HCT116 (cell line): ENCODE measurements around the gene ZNF384. TPM values are rescaled to one million over a fixed set of nuclear protein-coding genes. Genes with fewer than 3 reads are reported as not detected.

Source experiments
- ATAC-seq: fragments of 200-7000 bp; cut with Tn5 transposase; 2 replicates; pipeline ENCODE4 v1.9.1; 2020; ENCODE audit warnings: mild to moderate bottlenecking, moderate library complexity
- BruUV-seq: library from RNA; stranded (reverse); fragments of 400-500 nt; replicated peaks from 2 replicates; lab custom pipeline; 2021; lab: Mats Ljungman, UMichigan
- CTCF ChIA-PET: fragments of 300-600 bp; sonication (Branson Sonifier 250); formaldehyde crosslinking; loops from one replicate; lab custom pipeline; 2021; ENCODE audit warnings: antibody characterized with exemption; lab: Charles Lee
- POLR2A ChIA-PET: fragments of 300-600, 350-600 bp; sonication (Branson Sonifier 250); formaldehyde crosslinking; loops from one replicate; lab custom pipeline; 2021; ENCODE audit warnings: antibody characterized with exemption; lab: Charles Lee
- RAD21 ChIA-PET, 2 experiments: fragments of 300-600 bp; sonication (Branson Sonifier 250); formaldehyde crosslinking; loops; one replicate each; lab custom pipeline; 2023; ENCODE audit warnings: low total read pairs in 2 of 2; ENCODE audit not compliant: uncharacterized antibody in 2 of 2, unreplicated experiment in 2 of 2, low non-redundant PET in 1 of 2; lab: Charles Lee
- DNase-seq: peaks from one replicate; pipeline ENCODE4 v3.0.0-alpha.2; 2010; ENCODE audit warnings: low read depth, low spot score
- H2AFZ ChIP-seq: fragments of 200-600 bp; shearing (Covaris generic), sonication (generic); 2 replicates; pipeline ENCODE4 v1.6.1; 2017; ENCODE audit warnings: low read depth, mixed run types, mixed read lengths, antibody characterized with exemption, low read length; ENCODE audit not compliant: poor library complexity, severe bottlenecking
- H3K27ac ChIP-seq: 2 replicates; pipeline ENCODE4 v1.5.1; 2012; ENCODE audit warnings: low read depth, low read length
- H3K27me3 ChIP-seq: fragments of 200-600 bp; sonication (generic); 2 replicates; pipeline ENCODE4 v1.6.1; 2016; ENCODE audit warnings: mixed run types, low read length, mixed read lengths; ENCODE audit not compliant: insufficient read depth
- H3K36me3 ChIP-seq, 2 experiments: fragments of 200-500 bp in 1 of 2; fragments of 200-600 bp in 1 of 2; sonication (Bioruptor generic) in 1 of 2; sonication (generic) in 1 of 2; 2 replicates each; pipeline versions ENCODE4 v1.5.1 to v1.6.1; 2014 to 2016; ENCODE audit warnings: low read length in 2 of 2, inconsistent platforms in 1 of 2, mixed read lengths in 1 of 2, mixed run types in 1 of 2; ENCODE audit not compliant: insufficient read depth in 2 of 2, control insufficient read depth in 1 of 2
- H3K4me1 ChIP-seq, 2 experiments: fragments of 200-600 bp in 1 of 2; sonication (generic) in 1 of 2; 2 replicates each; pipeline versions ENCODE4 v1.5.1 to v1.6.1; 2012 to 2017; ENCODE audit warnings: low read length in 2 of 2, inconsistent platforms in 1 of 2, mild to moderate bottlenecking in 1 of 2, mixed read lengths in 1 of 2, mixed run types in 1 of 2, moderate library complexity in 1 of 2; ENCODE audit not compliant: insufficient read depth in 2 of 2, control insufficient read depth in 1 of 2
- H3K4me2 ChIP-seq: fragments of 200-600 bp; sonication (generic); 2 replicates; pipeline ENCODE4 v1.6.1; 2017; ENCODE audit warnings: mixed run types, low read length, mixed read lengths
- H3K4me3 ChIP-seq, 2 experiments: fragments of 200-600 bp in 1 of 2; sonication (generic) in 1 of 2; replicated peaks in 1 of 2; 2 replicates each; pipeline ENCODE4 v1.5.1; 2011 to 2016; ENCODE audit warnings: low read length in 2 of 2, control low read depth in 1 of 2, low read depth in 1 of 2, mild to moderate bottlenecking in 1 of 2, mixed read lengths in 1 of 2, mixed run types in 1 of 2
- H3K79me2 ChIP-seq: fragments of 200-600 bp; sonication (generic); 2 replicates; pipeline ENCODE4 v1.6.1; 2017; ENCODE audit warnings: mild to moderate bottlenecking, mixed run types, low read length, moderate library complexity, mixed read lengths; ENCODE audit not compliant: insufficient read depth
- H3K9ac ChIP-seq: fragments of 200-600 bp; sonication (generic); 2 replicates; pipeline ENCODE4 v1.6.1; 2016; ENCODE audit warnings: low read length, mixed read lengths
- H3K9me2 ChIP-seq: fragments of 200-600 bp; sonication (generic), shearing (Covaris generic); 2 replicates; pipeline ENCODE4 v1.6.1; 2017; ENCODE audit warnings: mixed run types, mild to moderate bottlenecking, moderate library complexity; ENCODE audit not compliant: insufficient read depth
- H3K9me3 ChIP-seq, 2 experiments: fragments of 200-500 bp in 1 of 2; fragments of 200-600 bp in 1 of 2; sonication (Bioruptor generic) in 1 of 2; sonication (generic) in 1 of 2; 2 replicates each; pipeline ENCODE4 v1.6.1; 2014 to 2017; ENCODE audit warnings: low read length in 2 of 2, mixed read lengths in 2 of 2, inconsistent platforms in 1 of 2, low read depth in 1 of 2, mild to moderate bottlenecking in 1 of 2, mixed run types in 1 of 2, moderate library complexity in 1 of 2; ENCODE audit not compliant: control insufficient read depth in 1 of 2, insufficient read depth in 1 of 2
- H4K20me1 ChIP-seq: fragments of 200-600 bp; sonication (generic), shearing (Covaris generic); 2 replicates; pipeline ENCODE4 v1.6.1; 2017; ENCODE audit warnings: mixed run types, mild to moderate bottlenecking, moderate library complexity; ENCODE audit not compliant: insufficient read depth
- FOSL1 ChIP-seq: IDR thresholded peaks from 2 replicates; pipeline ENCODE4 v1.6.1; 2012; ENCODE audit warnings: low read depth
- TCF7L2 ChIP-seq: IDR thresholded peaks from 2 replicates; pipeline ENCODE4 v1.7.0; 2011; ENCODE audit warnings: borderline replicate concordance, inconsistent platforms; ENCODE audit not compliant: insufficient read depth, insufficient read length; ENCODE audit errors: extremely low read depth
- intact Hi-C: fragments of 100-400 bp; cut with micrococcal nuclease; formaldehyde crosslinking; loops from 2 replicates; pipeline ENCODE4 v1.10.0; 2022
- total RNA-seq: library from RNA; stranded (reverse); gene quantifications from one replicate; pipeline ENCODE4 v1.2.1, GENCODE V29; 2021; ENCODE audit not compliant: unreplicated experiment
- TF ChIP-seq, protein P1 (sequence below): IDR thresholded peaks from 2 replicates; pipeline ENCODE4 v1.6.1; 2011; ENCODE audit warnings: mild to moderate bottlenecking, low read length, moderate library complexity; ENCODE audit not compliant: insufficient replicate concordance; ENCODE audit errors: extremely low read depth
- TF ChIP-seq, protein P2 (sequence below): IDR thresholded peaks from 2 replicates; pipeline ENCODE4 v1.6.1; 2012; ENCODE audit warnings: low read depth
- TF ChIP-seq, protein P3 (sequence below), 3 experiments: fragments of 200-600 bp in 1 of 3; sonication (generic) in 1 of 3; IDR thresholded peaks in 2 of 3; conservative IDR thresholded peaks in 1 of 3; 2 replicates each; pipeline ENCODE4 v1.5.1; 2012 to 2017; ENCODE audit warnings: low read depth in 2 of 3, low read length in 2 of 3, antibody characterized with exemption in 1 of 3, borderline replicate concordance in 1 of 3, control low read depth in 1 of 3, mild to moderate bottlenecking in 1 of 3, mixed read lengths in 1 of 3, mixed run types in 1 of 3, moderate library complexity in 1 of 3; ENCODE audit not compliant: insufficient read depth in 1 of 3

Gene ZNF384
- total RNA-seq, 1 experiment from 2014 or later = 73.4 TPM

DNA sequence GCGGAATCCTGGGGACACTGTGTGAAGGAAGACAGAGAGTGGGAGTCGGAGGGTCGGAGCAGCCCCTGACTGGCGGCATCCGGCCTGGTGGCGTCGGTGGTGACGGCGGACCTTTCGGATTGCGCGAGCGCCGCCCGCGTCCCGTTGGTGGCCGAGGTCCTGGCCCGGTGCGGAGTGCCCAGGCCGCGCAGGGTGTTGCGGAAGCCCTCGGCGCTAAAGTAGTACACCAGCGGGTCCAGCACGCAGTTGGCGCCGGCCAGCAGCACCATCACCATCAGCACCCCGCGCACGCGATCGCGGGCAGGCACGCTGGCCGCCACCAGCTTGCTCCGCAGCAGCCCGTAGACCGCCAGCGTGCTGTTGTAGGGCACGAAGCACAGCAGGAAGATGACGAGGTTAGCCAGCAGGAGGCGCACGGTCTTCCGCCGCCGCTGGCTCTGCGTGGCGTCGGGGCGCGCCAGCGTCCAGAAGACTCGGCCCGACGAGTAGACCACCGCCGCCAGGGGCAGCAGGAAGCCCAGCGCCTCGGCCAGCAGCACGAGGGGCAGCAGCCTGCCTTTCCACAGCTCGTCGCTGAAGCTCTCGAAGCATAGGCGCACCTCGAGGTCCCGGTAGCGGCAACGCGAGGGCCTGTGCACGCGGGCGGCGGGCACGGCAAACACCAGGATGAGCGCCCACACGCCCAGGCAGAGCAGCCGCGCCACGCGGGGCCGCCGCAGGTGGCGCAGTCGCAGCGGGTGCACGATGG lies 68.9 kb downstream of the ZNF384 start:
- ATAC-seq (no peak), DNase-seq (no peak)
- Histone ChIP-seq H3K9ac (no peak overlapping the region), H3K9me3 (no peaks in the 10 kb centered on the region), H3K4me2 (no peak overlapping the region), H3K27me3 (no peaks in the 10 kb centered on the region), H4K20me1 (no peaks in the 10 kb centered on the region), H3K27ac (no peak overlapping the region), H3K36me3 (no peaks in the 10 kb centered on the region), H3K4me3 (no peak overlapping the region), H3K79me2 (no peaks in the 10 kb centered on the region), H3K9me2 (no peaks in the 10 kb centered on the region), H2AFZ (no peak overlapping the region), H3K4me1 (peaks cover 3 to 12% of the 10 kb centered on the region in 2 experiments; a peak in 3 of 4 replicates)
- ChIA-PET CTCF (no interaction called here), POLR2A (no interaction called here), RAD21 (no interaction called here)
- no TSS peak for BruUV-seq
- TF ChIP-seq FOSL1 (no peak), TCF7L2 (no peak)
- TF ChIP-seq, protein P1, sequence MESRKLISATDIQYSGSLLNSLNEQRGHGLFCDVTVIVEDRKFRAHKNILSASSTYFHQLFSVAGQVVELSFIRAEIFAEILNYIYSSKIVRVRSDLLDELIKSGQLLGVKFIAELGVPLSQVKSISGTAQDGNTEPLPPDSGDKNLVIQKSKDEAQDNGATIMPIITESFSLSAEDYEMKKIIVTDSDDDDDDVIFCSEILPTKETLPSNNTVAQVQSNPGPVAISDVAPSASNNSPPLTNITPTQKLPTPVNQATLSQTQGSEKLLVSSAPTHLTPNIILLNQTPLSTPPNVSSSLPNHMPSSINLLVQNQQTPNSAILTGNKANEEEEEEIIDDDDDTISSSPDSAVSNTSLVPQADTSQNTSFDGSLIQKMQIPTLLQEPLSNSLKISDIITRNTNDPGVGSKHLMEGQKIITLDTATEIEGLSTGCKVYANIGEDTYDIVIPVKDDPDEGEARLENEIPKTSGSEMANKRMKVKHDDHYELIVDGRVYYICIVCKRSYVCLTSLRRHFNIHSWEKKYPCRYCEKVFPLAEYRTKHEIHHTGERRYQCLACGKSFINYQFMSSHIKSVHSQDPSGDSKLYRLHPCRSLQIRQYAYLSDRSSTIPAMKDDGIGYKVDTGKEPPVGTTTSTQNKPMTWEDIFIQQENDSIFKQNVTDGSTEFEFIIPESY = no peak
- TF ChIP-seq, protein P2, sequence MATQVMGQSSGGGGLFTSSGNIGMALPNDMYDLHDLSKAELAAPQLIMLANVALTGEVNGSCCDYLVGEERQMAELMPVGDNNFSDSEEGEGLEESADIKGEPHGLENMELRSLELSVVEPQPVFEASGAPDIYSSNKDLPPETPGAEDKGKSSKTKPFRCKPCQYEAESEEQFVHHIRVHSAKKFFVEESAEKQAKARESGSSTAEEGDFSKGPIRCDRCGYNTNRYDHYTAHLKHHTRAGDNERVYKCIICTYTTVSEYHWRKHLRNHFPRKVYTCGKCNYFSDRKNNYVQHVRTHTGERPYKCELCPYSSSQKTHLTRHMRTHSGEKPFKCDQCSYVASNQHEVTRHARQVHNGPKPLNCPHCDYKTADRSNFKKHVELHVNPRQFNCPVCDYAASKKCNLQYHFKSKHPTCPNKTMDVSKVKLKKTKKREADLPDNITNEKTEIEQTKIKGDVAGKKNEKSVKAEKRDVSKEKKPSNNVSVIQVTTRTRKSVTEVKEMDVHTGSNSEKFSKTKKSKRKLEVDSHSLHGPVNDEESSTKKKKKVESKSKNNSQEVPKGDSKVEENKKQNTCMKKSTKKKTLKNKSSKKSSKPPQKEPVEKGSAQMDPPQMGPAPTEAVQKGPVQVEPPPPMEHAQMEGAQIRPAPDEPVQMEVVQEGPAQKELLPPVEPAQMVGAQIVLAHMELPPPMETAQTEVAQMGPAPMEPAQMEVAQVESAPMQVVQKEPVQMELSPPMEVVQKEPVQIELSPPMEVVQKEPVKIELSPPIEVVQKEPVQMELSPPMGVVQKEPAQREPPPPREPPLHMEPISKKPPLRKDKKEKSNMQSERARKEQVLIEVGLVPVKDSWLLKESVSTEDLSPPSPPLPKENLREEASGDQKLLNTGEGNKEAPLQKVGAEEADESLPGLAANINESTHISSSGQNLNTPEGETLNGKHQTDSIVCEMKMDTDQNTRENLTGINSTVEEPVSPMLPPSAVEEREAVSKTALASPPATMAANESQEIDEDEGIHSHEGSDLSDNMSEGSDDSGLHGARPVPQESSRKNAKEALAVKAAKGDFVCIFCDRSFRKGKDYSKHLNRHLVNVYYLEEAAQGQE = no peak
- TF ChIP-seq, protein P3, sequence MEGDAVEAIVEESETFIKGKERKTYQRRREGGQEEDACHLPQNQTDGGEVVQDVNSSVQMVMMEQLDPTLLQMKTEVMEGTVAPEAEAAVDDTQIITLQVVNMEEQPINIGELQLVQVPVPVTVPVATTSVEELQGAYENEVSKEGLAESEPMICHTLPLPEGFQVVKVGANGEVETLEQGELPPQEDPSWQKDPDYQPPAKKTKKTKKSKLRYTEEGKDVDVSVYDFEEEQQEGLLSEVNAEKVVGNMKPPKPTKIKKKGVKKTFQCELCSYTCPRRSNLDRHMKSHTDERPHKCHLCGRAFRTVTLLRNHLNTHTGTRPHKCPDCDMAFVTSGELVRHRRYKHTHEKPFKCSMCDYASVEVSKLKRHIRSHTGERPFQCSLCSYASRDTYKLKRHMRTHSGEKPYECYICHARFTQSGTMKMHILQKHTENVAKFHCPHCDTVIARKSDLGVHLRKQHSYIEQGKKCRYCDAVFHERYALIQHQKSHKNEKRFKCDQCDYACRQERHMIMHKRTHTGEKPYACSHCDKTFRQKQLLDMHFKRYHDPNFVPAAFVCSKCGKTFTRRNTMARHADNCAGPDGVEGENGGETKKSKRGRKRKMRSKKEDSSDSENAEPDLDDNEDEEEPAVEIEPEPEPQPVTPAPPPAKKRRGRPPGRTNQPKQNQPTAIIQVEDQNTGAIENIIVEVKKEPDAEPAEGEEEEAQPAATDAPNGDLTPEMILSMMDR (IDR thresholded peaks at IDR 0.05 in 2 of 3, conservative IDR thresholded peaks at IDR 0.05 in 1 of 3; ENCODE audit: borderline replicate concordance in 1 of 3, insufficient read depth in 1 of 3, low read depth in 2 of 3, low read length in 2 of 3) = peak in 1 of 3 experiments; percentile 21; a peak in 2 of 6 replicates
- intact Hi-C loops = no loop called here
